Stimulated activated CD4-positive, alpha-beta T cell treated with anti-CD3 and anti-CD28 coated beads, Interleukin-2, amount 100 ng/mL, for 24 hours (primary cell): ENCODE results near the gene CELA3A.

Experiments used
- DNase-seq, 2 donors: peaks; one replicate each; pipeline ENCODE4 v3.0.0-alpha.2; 2020

Gene CELA3A

GRCh38 chr1:22052115-22053016 is 50.9 kb downstream of the CELA3A start, which contains the start of gene CDC42:
CDC42 (plus strand) TSS chr1:22052709; CDS start chr1:22078479, 25,770 bp downstream.
- DNase-seq = peak; percentile 97 to 98

GRCh38 chr1:22053017-22053860 is 51.8 kb downstream of the CELA3A start:
- peak; percentile 35 to 47 for DNase-seq

GRCh38 chr1:22053861-22054770 is 52.7 kb downstream of the CELA3A start:
- no peak for DNase-seq

- DNase-seq = no peak
Measured at GRCh38 chr1:22055463-22055862, 54.0 kb downstream of the CELA3A start.

GRCh38 chr1:22056043-22056442 is 54.6 kb downstream of the CELA3A start:
- no peak for DNase-seq

- no peak for DNase-seq
Measured at GRCh38 chr1:22056936-22057335, 55.5 kb downstream of the CELA3A start.

- no peak for DNase-seq
Measured at GRCh38 chr1:22057861-22058260, 56.4 kb downstream of the CELA3A start.
